WTC11 (cell line): ENCODE results near the gene GZMB. TPM values are rescaled to one million over a fixed set of nuclear protein-coding genes. Genes with fewer than 3 reads are reported as not detected.

Experiments used
- total RNA-seq: library from RNA; stranded (reverse); gene quantifications from 3 replicates; pipeline ENCODE4 v1.2.3, GENCODE V29; 2021

The GZMB gene
- total RNA-seq, 1 experiment from 2014 or later: 0.68 TPM

Other genes with a start within 250 kb of the GZMB start
- 16.6 to 18.3 TPM (median 17.9 TPM) in 3 replicates for gene NYNRIN, start 235.2 kb downstream of the GZMB start, total RNA-seq
- 0.94 to 2.1 TPM (median 1.5 TPM) in 3 replicates for gene CBLN3, start 204.5 kb downstream of the GZMB start, total RNA-seq
- 33.2 to 34.2 TPM (median 33.3 TPM) in 3 replicates for gene KHNYN, start 204.2 kb downstream of the GZMB start, total RNA-seq
- gene SDR39U1, start 191.4 kb downstream of the GZMB start, total RNA-seq: 55.0 to 59.2 TPM (median 56.7 TPM) in 3 replicates
- gene CMA1, start 125.9 kb downstream of the GZMB start, total RNA-seq: not detected in 3 replicates
- not detected in 3 replicates for gene CTSG, start 57.9 kb downstream of the GZMB start, total RNA-seq
- not detected in 3 replicates for gene GZMH, start 24.5 kb downstream of the GZMB start, total RNA-seq